Measurements from ENCODE around the gene NELFA.
"Not testable (repeated sequence)": the region's sequence is repeated elsewhere in the genome, so short reads cannot be mapped to it uniquely, and the experiment has no call there.

Gene NELFA

DNA sequence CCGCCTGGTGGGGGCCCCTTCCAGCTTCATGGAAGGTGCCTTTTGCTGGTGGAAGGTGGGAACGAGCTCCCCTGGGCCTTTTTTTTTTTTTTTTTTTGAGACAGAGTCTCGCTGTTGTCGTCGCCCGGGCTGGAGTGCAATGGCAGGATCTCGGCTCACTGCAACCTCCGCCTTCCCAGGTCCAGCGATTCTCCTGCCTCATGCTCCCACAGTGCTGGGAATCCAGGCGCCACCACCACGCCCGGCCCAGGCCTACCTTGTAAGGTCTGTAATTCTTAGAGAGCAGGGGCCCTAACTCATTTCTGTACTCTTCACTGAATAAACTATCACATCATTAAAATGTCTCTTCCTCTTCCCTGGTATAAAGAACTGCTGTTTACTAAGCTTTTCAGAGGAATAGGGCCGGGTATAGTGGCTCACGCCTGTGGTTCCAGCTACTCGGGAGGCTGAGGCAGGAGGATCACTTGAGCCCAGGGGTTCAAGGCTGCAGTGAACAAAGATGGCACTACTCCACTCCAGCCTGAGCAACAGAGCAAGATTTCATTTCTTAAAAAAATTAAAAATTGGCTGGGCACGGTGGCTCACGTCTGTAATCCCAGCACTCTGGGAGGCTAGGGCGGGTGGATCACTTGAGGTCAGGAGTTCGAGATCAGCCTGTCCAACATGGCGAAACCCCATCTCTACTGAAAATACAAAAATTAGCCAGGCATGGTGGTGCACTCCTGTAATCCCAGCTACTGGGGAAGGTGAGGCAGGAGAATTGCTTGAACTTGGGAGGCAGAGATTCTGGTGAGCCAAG lies 14.9 kb downstream of the NELFA start:
- DNase-seq = not testable (repeated sequence)

DNA sequence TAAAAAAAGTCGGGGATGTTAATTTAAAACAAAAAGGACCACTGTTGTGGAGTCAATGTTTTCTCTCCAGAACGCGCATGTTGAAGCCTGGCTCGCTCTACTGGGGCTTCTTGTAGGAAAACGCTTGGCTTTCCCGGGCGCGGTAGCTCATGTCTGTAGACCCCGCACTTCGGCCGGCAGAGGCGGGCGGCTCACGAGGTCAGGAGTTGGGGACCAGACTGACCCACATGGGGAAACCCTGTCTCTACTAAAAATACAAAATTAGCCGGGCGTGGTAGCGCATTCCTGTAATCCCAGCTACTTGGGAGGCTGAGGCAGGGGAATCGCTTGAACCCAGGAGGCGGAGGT lies 15.6 kb downstream of the NELFA start:
- DNase-seq = no peak

DNA sequence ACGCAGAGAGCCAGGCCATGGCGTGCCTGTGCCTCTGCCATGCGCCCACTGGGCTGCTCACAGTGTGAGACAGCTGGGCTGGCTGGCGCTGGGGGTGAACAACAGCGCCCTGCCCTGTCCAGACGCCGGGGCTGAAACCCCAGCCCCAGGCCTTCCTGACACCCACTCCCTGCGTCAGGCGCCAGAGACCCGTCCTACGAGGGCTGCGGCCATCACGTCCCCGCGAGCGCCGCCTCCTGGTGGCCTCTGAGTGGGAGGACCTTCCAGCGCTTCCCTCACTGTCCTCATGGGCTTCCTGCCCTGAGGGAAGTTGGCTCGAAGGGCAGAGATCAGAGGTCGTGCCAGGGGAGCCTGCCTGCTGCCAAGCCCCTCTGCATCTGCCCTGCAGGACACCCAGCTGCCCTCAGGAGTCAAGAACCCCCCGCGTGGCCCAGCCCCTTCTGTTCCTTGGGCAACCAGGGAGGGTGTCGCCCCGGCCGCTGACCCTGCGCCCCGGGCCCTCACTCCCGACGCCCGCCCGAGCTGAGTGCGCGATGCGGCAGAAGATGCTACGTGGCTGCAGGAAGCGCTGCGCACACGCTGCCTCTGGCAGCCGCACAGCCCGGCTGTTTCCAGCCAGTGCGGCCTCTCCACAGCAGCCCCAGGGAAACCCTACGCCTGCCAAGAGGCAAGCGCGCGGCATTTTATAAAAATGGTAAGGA lies 16.2 kb downstream of the NELFA start:
- DNase-seq = no peak

DNA sequence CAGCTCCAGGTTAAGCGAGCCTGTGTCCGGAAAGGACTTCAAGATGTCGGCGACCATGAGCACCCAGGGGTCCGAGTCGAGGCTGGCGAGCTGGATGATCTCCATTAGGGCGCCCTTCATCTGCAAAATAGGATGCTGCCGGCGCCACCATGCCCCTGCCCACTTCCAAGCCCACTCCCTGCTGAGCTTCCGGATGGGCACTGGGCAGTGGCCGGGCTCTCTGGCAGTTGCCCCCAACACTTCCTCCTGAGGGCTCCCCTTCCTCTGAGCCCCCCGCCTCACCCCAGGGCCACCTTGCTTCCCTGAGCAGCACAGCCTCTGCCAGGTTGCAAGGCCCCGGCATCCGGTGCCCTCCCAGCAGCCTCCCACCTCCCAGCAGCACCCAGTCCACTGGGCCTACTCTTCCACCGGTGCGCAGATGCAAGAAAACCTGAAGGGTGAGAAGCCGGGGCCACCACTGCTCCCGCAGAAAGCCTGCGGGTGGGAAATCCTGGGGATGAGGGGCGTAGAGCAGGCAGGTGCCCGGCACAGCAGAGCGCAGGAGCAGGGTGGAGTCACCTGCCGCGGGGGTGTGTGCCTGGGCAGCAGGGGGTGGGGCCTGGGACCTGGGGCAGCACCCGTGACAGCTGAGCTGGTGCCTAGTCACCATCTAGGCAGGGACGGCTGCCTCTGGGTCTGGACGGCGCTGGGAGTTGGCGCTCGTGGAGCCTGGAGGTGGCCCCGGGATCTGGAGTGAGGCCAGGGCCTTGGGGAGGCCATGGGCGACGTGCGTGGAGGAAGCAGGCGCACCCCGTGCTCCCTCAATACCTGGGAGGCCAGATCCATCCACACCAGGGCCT lies 17.0 kb downstream of the NELFA start:
- DNase-seq = no peak

DNA sequence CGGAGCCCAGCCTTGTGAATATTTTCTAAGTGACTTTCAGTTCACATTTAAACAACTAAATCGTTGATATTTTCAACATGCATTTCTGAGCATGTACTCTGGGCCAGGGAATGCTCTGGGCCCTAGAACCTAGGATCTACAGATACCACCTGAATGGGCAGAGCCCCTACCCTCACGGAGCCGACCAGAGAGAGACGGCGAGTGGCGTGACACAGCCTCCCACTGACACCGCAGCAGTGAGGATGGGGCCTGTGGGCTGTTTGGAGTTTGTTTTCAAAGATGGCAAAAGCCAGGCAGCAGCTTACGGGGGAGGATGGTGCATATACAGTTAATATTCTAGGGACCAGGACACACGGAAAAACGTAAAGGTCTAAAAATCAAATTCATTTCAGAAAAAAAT lies 17.7 kb downstream of the NELFA start:
- DNase-seq = no peak

DNA sequence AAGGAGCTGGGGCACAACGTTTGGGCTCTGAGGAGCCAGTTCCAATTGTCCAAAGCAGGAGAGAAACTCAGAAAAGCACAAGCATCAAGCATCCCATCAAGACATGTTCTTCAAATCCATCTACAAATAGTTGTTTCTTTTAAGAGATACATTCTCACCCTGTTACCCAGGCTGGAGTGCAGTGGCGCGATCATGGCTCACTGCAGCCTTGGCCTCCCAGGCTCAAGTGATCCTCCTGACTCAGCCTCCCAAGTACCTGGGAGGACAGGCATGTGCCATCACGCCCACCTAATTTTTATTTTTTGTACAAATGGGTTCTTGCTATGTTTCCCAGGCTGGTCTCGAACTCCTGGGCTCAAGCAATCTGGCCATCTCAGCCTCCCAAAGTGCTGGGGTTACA lies 18.1 kb downstream of the NELFA start:
- no peak for DNase-seq

DNA sequence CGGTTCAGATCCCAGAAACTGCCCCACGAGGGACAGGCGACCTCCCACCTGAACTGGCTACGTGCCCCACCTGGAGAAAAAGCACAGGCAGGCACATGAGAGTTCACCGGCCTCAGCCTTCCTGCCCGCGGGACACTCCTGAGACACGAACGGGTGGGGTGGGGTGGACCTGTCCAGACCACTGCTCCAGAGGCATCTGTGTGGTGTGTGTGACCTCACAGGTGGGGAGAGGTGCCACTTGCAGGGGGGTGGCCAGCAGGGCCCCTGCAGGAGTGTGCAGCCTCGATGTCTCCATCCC lies 18.5 kb downstream of the NELFA start:
- DNase-seq = no peak

DNA sequence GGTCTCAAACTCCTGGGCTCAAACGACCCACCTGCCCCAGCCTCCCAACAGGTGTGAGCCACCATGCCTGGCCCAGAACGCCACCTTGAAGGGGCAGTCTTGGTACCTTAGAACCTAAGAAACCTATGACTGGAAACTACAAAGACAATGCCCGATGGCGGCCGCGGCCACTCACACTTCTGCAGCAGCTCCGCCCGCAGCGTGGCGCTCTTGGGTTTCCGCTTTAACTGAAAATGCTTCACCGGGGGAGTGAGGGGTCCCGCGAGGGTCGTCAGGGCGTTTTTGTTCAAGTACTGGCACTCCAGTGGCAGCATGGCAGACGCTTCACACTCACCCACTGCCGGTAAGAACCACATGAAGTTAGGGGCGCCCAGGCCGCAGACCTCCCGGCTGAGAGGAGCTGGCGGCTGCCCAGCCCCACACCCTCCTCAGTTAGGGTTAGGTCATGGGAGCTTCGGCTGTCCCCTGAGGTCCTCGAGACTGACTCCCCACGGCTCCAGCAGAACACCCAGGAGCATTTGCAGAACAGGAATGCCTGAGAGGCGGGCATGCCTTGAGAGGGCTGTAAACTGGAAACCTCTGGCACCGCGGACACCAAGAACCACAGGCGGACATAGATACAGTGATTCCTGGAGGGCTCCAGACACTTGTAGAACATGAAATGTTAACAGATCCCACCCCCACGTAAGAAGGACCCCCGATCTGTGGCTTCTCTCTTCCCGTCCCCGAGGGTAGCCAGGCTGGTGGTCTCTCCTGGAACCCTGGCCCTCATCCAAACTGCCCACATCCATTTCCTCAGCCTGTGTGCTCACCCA lies 19.0 kb downstream of the NELFA start:
- no peak for DNase-seq

DNA sequence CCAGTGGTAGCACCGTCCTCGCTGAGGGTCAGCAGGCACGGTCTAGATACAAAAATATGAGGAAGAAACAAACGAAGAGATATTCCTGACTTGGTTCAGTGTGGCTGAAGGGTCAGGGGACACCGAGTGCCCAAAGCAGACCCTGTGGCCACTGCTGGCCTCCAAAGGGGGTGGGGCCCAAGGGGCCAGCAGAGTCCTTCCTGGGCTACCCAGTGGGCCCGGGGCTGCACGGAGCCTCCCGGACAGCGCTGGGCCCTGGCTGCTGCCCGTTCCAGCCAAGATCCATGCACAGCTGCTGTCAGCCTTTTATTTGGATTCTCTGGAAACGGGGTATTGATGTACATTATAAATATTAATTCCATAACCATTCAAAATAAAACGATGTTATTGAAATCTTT lies 20.4 kb downstream of the NELFA start:
- no peak for DNase-seq

DNA sequence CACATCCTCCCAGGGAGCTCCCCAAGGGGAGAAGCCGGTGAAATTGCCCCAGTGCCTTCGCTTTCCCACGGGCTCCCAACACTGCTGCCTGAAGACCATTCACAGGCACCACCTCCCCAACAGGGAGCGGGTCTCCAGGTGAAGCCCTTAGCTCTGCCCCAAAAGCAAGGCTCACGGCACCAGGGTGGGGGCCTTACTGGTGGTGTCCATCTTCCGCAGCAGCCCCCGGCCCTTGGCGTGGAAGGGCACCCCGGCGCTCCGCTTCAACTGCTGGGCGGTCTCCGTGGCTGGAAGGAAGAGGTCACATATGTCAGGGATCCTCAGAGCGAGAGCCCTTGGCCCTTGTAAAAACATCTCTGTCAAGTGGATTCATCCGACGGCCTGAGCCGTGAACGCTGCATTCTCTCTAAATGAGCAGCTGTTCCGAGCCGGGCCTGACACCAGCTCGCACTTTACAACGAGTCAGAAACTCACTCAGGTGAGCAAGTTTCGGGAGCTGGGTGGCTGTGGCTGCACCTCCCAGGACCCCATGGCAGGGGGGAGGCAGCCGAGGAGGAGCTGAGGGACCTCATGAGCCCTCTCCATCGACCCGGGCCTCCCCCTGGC lies 20.9 kb downstream of the NELFA start:
- DNase-seq = no peak

DNA sequence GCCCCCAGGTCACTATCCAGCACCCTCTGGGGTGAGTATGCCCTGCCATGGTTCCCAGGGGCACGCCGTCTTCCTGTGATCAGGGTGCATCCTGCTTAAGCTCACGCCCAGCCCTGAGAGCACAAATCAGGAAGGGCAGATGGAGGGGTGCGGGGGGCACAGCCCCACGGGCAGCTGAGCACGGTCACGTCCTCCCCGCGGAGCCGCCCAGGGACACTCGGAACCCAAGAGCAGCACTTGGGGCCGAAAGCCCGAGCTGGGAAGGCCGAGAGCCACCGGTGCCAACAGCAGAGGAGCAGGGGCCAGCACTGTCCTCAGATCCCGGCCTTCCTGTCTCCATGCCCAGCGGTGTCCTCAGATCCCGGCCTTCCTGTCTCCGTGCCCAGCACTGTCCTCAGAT lies 21.5 kb downstream of the NELFA start:
- DNase-seq = no peak

DNA sequence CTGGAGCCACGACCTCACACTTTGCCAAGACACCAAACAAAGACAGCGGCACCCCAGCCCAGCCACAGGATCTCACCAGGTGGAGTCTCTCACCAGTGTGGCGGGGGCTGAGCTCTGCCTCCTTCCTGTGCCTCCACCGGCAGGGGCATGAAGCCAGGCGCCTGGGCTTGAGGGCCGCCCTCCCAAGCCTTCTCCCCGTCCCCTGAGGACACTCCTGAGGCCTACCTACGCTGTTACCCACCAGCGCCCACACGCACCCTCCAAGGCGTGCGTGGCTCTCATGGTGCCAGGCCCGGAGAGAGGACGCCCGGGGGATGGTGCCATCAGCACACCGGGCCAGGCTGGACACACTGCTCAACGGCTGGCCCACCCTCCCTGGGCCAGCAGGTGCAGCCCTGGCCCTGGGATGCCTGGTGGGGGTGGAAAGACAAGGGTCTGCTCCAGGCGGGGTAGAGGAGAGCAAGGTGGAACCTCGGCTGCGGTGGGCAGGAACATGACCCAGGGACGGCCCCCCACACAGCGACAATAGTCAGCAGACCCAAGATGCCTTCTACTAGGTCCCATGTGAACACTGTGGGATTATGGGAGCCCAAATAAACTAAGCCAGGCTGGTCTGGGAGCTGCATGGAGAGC lies 22.1 kb downstream of the NELFA start:
- no peak for DNase-seq

DNA sequence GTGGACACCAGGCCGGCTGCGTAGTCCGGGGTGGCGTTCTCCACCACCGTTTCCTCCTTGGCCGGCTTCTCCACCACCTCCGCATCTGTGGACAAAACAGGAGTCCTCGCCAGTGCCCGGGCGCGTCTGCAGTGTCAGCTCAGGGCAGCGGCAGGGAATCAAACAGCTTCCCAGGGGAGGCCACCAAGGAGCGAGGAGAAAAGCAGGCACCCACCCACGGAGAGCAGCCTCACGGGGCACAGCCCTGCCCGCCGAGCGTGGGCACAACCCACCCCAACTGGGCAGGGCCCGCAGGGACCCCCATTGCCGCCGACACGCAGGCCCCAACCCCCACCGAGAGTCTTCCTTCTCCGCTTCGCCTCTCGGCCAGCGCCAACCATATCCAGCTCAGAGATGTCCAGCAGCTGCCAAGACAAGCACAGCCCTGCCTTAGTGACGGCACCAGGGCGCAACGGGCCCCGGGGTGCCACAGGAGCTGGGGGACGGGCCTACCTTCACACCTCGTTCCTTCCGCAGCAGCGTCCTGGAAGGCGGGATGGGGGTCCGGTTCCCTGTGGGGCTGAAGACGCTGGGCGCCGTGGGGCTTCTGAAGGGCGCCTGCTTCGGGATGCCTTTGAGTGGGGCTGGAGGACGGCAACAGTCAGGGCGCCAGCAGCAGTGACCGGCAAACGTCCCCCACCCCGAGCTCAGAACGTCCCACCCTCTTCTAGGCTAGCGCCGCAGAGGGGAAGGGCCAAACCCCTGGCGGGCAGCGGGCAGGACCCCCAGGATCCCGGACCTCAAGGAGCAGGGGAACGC lies 22.8 kb downstream of the NELFA start:
- no peak for DNase-seq

DNA sequence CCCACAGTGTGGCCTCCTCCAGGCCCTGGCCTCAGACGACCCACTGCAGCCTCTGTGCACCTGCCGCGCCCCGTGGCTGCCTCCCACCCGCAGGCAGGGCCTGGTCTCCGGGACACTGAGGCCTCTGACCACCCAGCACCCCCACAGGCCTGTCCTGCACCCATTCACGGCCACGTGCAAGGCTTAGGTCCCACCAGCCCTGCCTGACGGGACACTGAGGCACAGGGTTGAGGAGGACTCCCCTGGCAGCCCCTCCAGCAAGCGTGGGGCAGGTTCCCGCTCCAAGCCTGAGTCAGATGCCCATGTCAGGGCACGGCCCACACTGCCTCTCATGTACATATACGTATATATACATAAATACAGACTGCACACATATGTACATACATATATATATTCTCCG lies 23.5 kb downstream of the NELFA start:
- no peak for DNase-seq

DNA sequence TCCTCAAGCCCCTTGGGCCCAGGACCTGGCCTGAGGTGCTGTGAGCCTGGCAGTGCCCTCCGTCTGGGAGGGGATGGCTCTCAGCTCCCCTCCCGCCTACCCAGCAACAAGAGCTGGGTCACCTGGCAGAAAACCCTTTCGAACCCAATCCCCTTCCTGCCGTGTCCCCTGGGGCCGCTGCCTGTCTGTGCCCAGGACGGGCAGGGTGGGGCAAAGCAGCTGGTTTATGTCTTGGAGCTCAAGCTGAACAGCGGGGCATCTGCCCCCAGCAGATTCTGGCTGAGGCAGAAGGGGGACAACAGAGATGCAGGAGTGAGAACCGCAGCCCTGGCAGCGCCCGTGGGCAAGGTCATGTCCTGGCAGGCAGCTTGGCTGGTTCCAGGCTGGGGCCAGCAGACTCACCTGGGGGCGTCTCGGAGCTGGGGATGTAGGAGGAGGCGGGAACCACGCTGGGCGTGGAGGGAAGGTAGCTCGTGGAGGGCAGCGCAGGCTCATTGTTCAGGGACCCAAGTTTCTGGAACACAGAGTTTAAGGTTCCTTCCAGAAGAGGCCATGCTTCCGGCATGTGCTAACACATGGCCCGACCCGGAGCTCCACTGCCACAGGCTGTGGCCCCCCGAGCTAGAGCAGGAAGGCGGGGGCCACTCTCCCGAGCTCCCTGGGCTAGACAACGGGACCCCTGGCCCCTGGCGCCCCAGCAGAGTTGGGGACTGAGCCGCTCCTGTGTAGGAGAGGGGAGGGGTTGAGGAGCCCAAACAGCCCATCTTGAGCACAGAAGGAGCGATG lies 24.2 kb downstream of the NELFA start:
- DNase-seq = no peak

DNA sequence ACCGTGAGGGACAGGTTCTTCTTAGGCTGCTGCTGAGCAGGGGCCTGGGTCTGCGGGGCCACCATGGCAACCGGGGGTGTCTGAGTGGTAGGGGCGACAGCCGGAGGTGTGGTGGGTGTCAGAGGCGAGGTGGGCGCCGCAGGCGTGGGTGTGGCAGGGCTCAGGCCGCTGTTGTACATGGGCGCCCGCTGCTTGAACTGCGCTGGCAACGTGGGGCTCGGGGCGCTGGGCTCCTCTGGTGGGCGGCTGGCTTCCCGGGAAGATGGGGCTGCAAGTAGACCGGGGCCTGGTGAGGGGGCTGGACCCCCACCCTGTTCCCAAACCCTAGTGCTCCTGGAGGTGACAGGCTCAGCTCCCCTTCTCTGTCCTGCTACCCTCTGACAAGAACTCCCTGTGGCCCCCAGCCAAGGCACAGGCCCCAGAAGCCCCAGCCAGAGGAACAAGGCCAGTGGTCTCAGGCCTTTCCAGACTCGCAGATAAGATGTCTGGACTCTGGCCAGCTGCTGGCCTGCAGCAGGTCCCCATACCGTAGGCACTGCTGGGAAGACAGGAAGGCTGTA lies 24.8 kb downstream of the NELFA start:
- no peak for DNase-seq

DNA sequence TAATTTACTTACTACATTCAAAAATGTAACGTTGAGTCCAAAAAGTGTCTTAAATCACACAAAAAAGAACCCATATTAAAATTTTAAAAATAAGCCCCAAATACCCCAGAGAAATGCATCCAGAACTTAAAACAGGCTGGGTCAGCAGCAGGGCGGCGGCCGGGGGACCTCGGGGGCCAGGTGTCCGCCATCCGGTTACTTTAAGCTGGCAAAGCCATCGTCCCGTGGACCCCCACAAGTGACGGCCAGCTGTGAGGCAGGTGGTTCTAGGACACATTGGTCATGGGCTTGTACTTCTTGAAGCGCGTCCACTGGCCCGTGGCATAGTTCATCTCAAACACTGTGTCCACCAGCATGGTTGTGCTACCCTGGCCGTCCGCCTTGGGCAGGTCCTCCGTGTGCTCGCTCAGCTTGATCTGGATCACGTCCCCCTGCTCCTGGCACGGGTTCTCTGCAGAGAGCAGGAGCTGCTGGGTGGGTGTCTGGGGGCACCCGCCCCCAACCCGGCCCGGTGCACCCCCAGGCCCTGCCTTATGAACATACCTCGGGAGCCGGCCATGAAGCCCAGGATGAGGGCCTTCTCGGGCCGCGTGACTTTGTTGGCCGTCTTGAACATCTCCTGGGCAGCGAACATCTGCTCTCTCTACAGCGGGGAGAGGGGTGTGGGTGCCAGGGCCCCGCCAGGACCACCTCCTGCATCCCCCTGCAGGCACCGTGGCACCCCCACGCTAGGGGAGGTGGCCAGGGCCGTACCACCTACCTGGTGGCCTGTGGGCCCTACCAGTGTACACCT lies 25.5 kb downstream of the NELFA start:
- DNase-seq = no peak

DNA sequence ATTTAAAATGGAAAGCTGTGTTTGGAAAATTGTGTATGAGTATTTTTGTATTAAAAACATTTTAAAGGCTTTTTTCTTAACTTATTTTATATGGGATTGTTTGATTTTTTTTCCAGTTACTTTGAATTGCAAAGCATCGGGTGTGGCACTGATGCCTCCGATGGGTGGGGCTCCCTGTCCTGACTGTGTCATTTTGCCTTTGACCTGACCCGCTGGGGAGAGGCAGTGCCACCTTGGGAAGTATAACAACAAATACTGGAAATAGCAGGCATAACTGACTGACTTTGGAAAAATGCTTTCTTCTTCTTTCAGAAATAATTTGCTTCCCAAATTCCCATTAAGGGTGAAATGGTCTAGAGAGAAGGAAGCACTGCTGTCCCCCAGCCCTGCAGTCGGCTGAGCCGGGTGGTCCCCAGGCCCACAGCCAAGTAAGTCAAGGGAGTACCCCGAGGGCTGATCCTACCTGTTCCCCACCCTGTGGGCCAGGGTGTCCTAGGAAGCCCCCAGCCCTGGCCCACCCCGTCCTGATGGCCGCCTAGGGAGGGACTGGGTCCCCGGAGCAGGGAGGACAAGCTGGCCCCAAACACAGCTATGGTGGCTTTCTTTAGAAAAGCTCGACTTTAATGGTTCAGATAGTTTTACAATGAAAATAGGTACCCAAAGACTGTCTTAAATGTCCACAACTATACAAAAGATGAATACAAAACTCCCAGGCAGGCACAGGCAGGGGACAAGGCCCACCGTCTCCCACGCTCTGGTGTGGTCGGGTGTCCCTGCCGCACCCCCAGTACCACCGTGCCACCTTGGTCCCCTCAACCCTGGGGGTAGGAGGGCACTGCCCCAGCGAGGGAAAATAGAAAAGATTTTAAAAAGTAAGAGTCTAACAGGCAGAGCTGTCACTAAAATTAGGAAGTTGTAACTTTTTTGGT lies 26.4 kb downstream of the NELFA start:
- no peak for DNase-seq
